22Rv1 (cell line): Measurements from ENCODE around the gene IFTAP.

ENCODE experiments used
- CTCF ChIP-seq: fragments of 450-650 bp; IDR thresholded peaks from 2 replicates; pipeline ENCODE4 v1.5.1; 2017; ENCODE audit warnings: mild to moderate bottlenecking
- ZFX ChIP-seq: fragments of 450-650 bp; IDR thresholded peaks from 2 replicates; pipeline ENCODE4 v1.6.1; 2017; ENCODE audit warnings: antibody characterized with exemption, borderline replicate concordance

GRCh38 chr11:36558571-36559413 lies 35.5 kb upstream of the IFTAP start:
- no peak for TF ChIP-seq CTCF
- no peak for TF ChIP-seq ZFX
